Dermis blood vessel endothelial cell (primary cell): Measurements from ENCODE around the gene MT1G. TPM values are rescaled to one million over a fixed set of nuclear protein-coding genes. Genes with fewer than 3 reads are reported as not detected.

Experiments used
- total RNA-seq: library from RNA; depleted of rRNA; stranded (reverse); fragments of >200 nt; gene quantifications from 2 replicates; pipeline ENCODE4 v1.2.3, GENCODE V29; 2014

MT1G gene
- total RNA-seq, 1 donor from 2014 or later: not detected

Other genes starting within 250 kb of the MT1G start
- gene AMFR, start 242.5 kb downstream of the MT1G start, total RNA-seq: 244 and 318 TPM in 2 replicates
- gene NUDT21, start 216.7 kb downstream of the MT1G start, total RNA-seq: 102 and 147 TPM in 2 replicates
- gene OGFOD1, start 216.5 kb downstream of the MT1G start, total RNA-seq: 71.6 and 155 TPM in 2 replicates
- 40.6 and 52.2 TPM in 2 replicates for gene BBS2, start 148.0 kb downstream of the MT1G start, total RNA-seq
- gene MT4, start 103.0 kb downstream of the MT1G start, total RNA-seq: not detected in 2 replicates
- not detected in 2 replicates for gene MT3, start 78.5 kb downstream of the MT1G start, total RNA-seq
- gene MT2A, start 59.5 kb downstream of the MT1G start, total RNA-seq: 21.3 and 82.5 TPM in 2 replicates
- 13.8 and 103 TPM in 2 replicates for gene MT1E, start 42.3 kb downstream of the MT1G start, total RNA-seq
- 0.34 and 0.98 TPM in 2 replicates for gene MT1M, start 35.4 kb downstream of the MT1G start, total RNA-seq
- 2.3 TPM in 1 of 2 replicates, not detected in the other for gene MT1A, start 29.4 kb downstream of the MT1G start, total RNA-seq
- not detected in 2 replicates for gene MT1B, start 16.2 kb downstream of the MT1G start, total RNA-seq
- gene MT1F, start 10.1 kb downstream of the MT1G start, total RNA-seq: 0.34 and 0.93 TPM in 2 replicates
- gene MT1H, start 1.7 kb upstream of the MT1G start, total RNA-seq: not detected in 2 replicates
- gene MT1X, start 14.4 kb upstream of the MT1G start, total RNA-seq: 12.2 and 22.3 TPM in 2 replicates
- gene NUP93, start 62.1 kb upstream of the MT1G start, total RNA-seq: 59.7 and 98.4 TPM in 2 replicates
- not detected in 2 replicates for gene SLC12A3, start 197.1 kb upstream of the MT1G start, total RNA-seq